ENCODE results near the gene DRC1.

The DRC1 gene

DNA sequence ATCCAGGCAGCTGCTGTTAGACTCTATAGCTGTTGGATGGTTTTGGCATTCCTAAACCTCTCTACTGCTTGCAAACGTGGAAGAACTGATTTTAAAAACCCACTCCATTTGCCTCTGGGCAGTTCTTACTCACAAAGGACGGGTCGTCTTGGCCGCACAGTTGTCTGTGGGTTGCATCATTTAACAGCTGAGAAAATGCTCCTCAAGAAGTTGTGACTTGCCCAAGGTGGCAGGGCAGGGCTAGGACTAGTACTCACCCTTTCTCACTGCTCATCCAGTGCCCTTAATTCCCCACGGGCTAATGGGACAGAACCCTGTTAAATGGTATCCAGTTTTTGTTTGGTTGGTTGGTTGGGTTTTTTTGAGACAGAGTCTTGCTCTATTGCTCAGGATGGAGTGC is 997 bp upstream of the DRC1 start:
- DNase-seq = no peak

- DNase-seq = no peak
These were observed 5.8 kb downstream of the DRC1 start for GRCh38 chr2:26407526-26407925.

DNA sequence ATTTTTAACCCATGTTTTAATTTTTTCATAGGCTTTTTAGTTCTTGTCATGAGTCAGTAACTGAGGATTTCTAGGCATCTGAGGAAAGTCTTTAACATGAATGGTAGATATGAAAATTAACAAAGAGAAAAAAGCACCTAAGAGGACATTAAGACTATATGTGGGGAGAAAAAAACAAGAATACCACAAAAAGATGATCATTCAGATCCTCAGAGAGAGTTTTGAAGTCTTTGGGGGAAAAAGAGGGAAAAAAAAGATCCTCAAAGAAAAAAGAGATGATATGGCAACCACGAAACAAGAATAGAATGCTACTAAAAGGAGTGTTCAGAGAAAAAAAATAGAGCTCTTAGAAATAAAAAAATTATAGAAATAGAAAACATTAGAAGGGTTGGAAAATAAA is 8.1 kb downstream of the DRC1 start:
- DNase-seq = no peak

- no peak for DNase-seq
These were observed 9.1 kb downstream of the DRC1 start for GRCh38 chr2:26410764-26411243.

GRCh38 chr2:26411419-26411818 is 9.7 kb downstream of the DRC1 start:
- no peak for DNase-seq

DNA sequence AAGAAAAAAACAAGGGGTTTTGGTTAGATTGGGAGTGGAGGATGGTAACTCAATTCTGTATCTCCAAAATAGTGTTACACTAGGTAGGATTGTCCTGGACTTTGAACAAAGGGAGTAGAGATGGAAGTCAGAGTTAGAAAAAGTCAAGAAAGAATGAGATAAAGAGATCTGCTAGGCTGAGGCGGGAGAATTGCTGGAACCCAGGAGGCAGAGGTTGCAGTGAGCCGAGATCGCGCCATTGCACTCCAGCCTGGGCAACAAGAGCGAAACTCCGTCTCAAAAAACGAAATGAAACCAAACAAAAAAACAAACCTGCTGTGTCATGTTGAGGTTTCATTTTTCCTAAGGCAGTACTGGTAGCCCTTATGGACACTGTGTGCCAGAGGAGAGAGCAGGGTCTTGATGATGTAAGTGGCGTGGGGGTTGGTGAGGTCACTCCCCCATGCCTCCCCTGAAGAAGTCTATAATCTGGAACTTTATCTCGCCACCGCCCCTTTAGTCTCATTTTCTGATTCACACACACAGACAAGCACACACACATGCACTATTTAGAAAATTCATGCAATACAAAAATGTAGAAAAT is 10.5 kb downstream of the DRC1 start:
- no peak for DNase-seq

GRCh38 chr2:26414311-26414710 is 12.6 kb downstream of the DRC1 start:
- DNase-seq = no peak

DNA sequence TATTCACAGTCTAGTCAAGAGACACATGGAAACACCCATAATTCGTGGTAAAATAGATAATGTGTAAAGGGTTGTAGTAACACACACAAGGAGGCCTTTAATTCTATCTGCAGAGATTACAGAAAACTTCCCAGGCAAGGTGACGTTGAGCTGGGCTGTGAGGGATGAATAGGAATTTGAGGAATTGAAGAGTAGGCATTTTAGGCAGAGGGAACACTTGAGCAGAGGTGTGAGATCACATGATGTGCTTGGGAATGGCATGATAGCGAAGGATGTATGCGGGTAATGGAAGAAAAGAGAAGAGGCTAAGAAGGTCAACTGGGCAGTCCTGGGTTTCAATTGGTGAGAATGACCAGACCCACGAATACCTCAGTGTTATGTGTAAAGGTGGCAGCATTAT is 20.2 kb downstream of the DRC1 start:
- DNase-seq = no peak

DNA sequence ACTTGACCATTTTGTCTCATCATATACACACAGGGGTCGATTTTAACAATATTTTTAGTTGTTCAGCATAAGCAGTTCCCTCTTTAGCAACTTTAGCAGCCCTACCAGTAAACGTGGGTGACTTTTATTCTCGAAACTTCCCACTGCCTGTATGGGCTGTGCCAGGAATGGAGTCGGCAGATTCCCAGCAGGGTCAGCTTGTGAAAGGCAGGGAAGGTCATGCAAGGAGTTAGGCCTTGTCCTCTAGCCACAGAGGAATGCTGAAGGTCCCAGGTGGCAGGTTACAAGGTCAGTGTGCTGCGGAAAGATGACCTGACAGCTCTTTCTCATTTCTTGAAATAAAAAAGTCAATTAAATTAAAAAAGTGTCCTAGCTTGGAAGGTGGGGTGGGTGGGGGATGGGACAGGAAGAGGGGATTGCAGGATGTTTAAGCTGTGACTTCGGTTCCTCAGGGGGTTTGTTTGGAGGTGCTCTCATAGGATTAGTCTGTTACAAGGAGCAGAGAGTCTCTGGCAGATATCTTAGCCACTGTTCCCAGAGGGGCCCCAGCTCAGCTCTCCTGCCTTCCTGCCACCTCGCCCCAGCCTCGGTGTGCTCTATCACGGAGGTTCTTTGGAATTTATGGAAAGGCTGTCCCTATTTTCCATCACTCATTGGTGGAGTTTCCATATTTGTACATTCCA is 21.4 kb downstream of the DRC1 start:
- DNase-seq = no peak

- no peak for DNase-seq
These were observed 22.0 kb downstream of the DRC1 start for GRCh38 chr2:26423750-26424149.

DNA sequence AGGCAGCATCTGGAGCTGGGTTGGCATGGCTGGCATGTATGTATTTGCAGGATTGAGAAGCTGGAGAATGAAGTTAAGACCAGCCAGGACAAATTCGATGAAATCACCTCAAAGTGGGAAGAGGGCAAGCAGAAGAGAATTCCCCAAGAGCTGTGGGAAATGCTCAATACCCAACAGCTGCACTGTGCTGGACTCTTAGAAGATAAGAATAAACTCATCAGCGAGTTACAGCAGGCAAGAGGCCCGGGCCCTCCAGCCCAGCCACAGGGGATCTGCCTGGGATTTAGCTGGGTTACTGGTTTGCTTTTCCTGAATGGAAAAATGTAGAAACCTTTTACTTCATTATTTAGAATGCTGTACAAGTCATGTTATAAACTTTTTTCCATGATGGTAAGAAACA is 22.5 kb downstream of the DRC1 start:
- DNase-seq = no peak

DNA sequence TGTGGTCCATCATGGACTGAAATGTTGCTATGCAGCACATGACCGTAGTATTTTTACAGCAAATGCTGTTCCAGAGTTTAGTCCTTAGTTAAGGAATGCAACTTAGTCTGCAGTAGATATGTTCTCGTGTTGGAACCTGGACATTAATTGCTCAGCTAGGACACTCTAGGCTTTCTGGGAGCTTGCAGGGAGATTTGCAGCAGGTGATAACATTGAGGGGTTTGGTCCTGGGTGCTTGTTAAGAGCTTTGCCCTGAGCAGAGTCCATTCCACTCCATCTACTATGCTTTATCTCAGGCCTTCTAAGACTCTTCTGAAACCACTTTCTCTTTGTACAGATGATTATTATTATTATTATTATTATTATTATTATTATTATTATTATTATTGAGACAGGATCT is 27.1 kb downstream of the DRC1 start:
- DNase-seq = no peak

DNA sequence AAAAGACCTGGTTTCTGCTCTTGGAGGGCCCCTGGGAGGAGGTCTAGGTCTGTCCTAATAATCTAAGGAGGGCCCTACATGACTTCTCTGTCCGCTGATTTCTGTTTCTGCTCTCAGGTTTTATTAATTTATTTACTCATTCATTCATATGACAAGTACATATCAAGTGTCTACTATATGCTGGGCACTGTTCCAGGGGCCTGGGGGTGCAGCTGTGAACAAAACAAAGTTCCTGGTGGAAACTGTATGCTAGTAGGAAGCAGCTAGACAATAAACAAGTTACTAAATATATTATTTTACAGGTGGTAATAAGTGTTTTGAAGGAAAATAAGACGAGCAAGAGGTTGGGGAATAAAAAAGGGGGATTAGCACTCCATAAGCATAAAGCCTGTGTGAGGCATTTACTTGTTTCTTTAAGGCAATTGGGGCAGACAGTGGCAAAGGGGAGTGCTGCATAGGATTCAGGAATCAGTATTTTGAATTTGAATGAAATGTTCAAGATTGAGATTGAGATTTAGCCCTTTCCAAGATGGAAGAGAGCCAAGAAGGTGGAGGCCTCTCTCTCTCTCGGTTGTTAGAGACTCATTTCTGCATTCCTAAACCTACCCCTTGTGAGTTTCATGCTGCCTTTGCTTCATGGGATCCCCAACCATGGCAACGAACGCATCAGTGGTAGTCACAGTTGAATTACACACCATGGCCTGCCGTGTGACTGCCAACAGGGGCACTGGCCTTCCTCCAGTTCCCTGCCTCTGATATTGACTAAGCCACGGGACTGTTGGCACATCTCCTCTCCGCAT is 28.3 kb downstream of the DRC1 start:
- DNase-seq = no peak

DNA sequence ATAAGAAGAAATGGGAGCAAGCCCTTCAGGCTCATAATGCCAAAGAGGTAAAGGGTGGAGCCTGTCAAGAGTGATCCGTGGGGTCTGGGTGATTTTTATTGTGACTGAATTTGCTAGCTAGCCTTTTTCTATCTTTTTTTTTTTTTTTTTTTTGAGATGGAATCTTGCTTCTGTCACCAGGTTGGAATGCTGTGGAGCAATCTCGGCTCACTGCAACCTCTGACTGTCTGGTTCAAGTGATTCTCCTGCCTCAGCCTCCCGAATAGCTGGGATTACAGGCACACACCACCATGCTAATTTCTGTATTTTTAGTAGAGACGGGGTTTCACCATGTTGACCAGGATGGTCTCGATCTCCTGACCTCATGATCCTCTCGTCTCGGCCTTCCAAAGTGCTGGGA is 29.1 kb downstream of the DRC1 start:
- no peak for DNase-seq

GRCh38 chr2:26432363-26432762 is 30.6 kb downstream of the DRC1 start:
- no peak for DNase-seq

- no peak for DNase-seq
These were observed 31.1 kb downstream of the DRC1 start for GRCh38 chr2:26432859-26433258.

DNA sequence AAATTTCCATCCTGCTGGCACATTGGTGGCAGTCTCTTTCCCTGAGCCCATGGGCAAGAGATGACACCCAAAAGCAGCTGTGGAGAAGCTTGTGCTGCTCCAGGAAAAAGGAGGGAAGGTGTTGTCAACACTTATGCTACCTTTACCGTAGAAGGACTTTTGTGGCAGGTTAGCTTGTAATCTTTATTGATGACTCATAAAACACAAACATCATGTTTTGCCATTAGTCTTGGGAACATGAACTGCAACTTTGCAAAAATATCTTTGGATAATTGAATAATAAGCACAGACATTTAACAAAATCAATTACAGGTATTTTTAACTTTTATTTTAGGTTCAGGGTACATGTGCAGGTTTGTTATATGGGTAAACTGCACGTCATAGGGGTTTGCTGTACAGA is 33.4 kb downstream of the DRC1 start:
- no peak for DNase-seq

DNA sequence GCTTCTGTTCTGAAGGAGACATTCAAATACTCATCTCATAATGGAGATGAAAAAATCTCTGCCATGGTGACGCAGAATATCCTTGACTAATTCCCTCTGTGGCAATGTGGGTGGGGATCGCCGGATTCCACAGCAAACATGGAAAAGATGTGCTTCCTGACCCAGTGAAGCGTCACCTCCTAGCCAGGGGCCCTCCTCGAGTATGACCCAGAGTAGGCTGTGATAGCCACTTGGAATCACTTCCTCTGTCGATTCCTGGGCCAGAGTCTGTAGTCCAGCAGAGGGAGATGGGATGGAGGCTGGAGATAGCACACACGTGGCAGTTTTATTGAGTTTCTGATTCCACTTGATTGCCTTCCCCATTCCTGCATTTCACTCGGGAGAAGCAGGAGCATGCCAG is 36.8 kb downstream of the DRC1 start:
- no peak for DNase-seq

GRCh38 chr2:26438926-26439325 is 37.2 kb downstream of the DRC1 start:
- no peak for DNase-seq

DNA sequence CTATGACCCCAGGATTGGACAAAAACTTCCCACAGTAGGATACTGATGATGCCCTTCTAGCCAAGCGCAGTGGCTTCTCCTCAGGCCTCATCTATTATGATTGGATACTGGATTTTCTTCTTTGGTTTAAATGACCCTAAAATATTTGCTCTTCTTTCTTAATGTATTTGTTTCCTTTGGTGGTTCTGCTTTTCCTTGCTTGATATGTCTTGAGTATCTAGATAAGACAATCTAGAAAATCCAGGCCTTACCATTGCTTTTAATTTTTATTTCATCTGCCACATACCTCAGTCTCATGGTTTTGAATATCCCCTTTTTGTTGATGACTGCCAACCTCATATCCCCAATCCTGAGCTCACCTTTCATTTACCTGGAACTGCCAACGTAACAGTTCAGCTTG is 40.6 kb downstream of the DRC1 start:
- DNase-seq = no peak

DNA sequence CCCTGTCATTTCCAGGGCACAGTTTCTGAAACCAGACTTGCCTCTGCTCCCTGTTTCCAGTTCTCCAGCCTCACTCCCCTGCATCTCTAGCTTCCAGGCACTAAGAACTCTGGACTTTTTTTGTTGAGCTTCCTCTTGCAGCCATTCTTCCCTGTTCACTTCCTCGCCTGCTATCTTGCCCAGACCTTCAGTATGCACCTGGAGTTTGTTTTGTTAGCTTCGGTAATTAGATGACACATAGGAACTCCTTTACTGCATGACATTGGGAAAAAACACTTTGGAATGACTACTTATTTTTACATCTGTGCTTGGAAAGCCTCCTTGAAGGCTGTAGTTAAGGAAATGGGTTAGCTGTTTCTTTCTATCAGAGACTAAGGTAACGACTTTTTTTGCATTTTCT is 41.0 kb downstream of the DRC1 start:
- DNase-seq = no peak

DNA sequence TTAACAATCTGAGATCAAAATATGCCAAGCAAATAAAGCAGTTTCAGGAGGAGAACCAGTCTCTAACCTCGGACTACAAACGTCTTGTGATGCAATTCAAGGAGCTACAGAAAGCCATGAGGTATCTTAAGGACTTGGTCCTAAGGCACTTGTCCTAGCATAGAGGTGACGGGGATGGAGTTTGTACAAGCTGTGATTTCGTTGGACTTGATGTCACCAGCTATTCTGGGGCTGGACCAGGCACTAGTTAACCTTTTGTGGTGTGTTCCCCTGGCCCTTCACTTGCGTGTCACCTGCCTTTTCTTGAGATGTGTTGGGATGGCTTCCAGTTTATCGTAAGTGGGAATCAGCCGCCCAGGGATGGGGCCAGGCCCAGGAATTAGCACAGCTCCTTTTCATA is 42.5 kb downstream of the DRC1 start:
- no peak for DNase-seq

DNA sequence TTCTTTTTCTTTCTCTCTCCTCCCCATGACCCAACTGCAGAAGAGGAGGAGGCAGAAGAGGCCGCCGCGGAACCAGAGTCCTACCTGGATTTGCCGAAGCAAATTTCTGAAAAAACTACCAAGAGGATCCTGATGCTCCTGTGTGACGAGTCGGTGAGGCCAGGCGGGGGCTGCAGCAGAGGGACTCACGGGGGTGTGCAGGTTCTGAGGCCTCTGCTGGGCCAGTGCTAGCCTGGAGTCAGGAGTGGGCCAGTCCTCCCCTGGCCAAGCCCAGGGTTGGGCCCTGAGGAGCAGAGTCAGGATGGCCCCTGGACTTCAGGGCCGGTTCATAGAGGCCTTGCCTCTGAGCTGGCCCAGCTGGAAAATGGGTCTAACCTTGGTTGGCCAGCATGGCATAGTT is 46.9 kb downstream of the DRC1 start:
- no peak for DNase-seq
